ENCODE measurements around the gene COA6.

COA6 gene

GRCh38 chr1:234412830-234413229, 39.6 kb downstream of the COA6 start:
- no peak for DNase-seq (ENCODE audit: low read depth)

GRCh38 chr1:234413485-234413884, 40.2 kb downstream of the COA6 start:
- DNase-seq (ENCODE audit: low read depth), result no peak

GRCh38 chr1:234413990-234414389, 40.7 kb downstream of the COA6 start:
- DNase-seq (ENCODE audit: low read depth), result no peak

GRCh38 chr1:234427950-234428646, 54.8 kb downstream of the COA6 start:
- no peak for DNase-seq (ENCODE audit: low read depth)

GRCh38 chr1:234429434-234429806, 56.2 kb downstream of the COA6 start:
- DNase-seq (ENCODE audit: low read depth), result no peak

- DNase-seq (ENCODE audit: low read depth), result no peak
These were observed 57.4 kb downstream of the COA6 start for GRCh38 chr1:234430691-234431090.

- no peak for DNase-seq (ENCODE audit: low read depth)
These were observed 58.0 kb downstream of the COA6 start for GRCh38 chr1:234431255-234431654.

GRCh38 chr1:234433563-234434285, 60.5 kb downstream of the COA6 start:
- DNase-seq (ENCODE audit: low read depth), result no peak
